Lower lobe of right lung (tissue), 2 donors: ENCODE results near the gene TSR3. TPM values are rescaled to one million over a fixed set of nuclear protein-coding genes. Genes with fewer than 3 reads are reported as not detected.

ENCODE experiments used
- ATAC-seq, 2 donors: fragments of 200-7000 bp; cut with Tn5 transposase; one replicate each; pipeline ENCODE4 v1.9.1; 2020 to 2022; ENCODE audit warnings: mild to moderate bottlenecking in 2 of 2, moderate library complexity in 2 of 2
- DNase-seq: peaks from one replicate; pipeline ENCODE4 v3.0.0-alpha.2; 2020
- H3K27ac ChIP-seq: fragments of 200-600 bp; one replicate; pipeline ENCODE4 v1.8.0; 2022
- H3K27me3 ChIP-seq: fragments of 200-600 bp; one replicate; pipeline ENCODE4 v1.8.0; 2022; ENCODE audit warnings: low read depth
- H3K36me3 ChIP-seq: fragments of 200-600 bp; one replicate; pipeline ENCODE4 v1.8.0; 2022; ENCODE audit warnings: mild to moderate bottlenecking
- H3K4me1 ChIP-seq: fragments of 200-600 bp; one replicate; pipeline ENCODE4 v1.8.0; 2022
- H3K4me3 ChIP-seq: fragments of 200-600 bp; one replicate; pipeline ENCODE4 v1.8.0; 2022; ENCODE audit warnings: mild to moderate bottlenecking
- H3K9me3 ChIP-seq: fragments of 200-600 bp; one replicate; pipeline ENCODE4 v1.8.0; 2022
- CTCF ChIP-seq: fragments of 200-600 bp; IDR thresholded peaks from one replicate; pipeline ENCODE4 v1.8.0; 2022; ENCODE audit warnings: antibody characterized with exemption, mild to moderate bottlenecking
- intact Hi-C: fragments of 100-400 bp; cut with DNase I; formaldehyde crosslinking; loops from one replicate; pipeline ENCODE4 v1.11.0; 2022
- total RNA-seq: library from RNA; stranded (reverse); fragmentation: NEBNext Ultra II Directional; extraction: Animal tissue kit (Norgen Biotek cat#: 25700); gene quantifications from one replicate; pipeline ENCODE4 v1.2.1, GENCODE V29; 2021
- donor health status: DM: no; HTN: yes; CAD: no; lungs with severe emphysema.

The TSR3 gene
- total RNA-seq, 1 donor from 2014 or later, result 39.5 TPM

- Histone ChIP-seq H3K9me3 (no peaks in the 10 kb centered on the region), H3K27ac (no peak overlapping the region), H3K27me3 (no peaks in the 10 kb centered on the region), H3K4me3 (no peak overlapping the region), H3K36me3 (peaks cover 90% of the 10 kb centered on the region), H3K4me1 (no peaks in the 10 kb centered on the region)
- DNase-seq, result no peak
- TF ChIP-seq CTCF, result no peak
- intact Hi-C loops, result no loop called here
- ATAC-seq, result no peak
Observed at GRCh38 chr16:1395444-1396031, 43.9 kb upstream of the TSR3 start.

GRCh38 chr16:1394367-1394951, 42.8 kb upstream of the TSR3 start:
- Histone ChIP-seq H3K4me1 (no peaks in the 10 kb centered on the region), H3K27ac (no peak overlapping the region), H3K9me3 (no peaks in the 10 kb centered on the region), H3K4me3 (no peak overlapping the region), H3K36me3 (peaks cover 90% of the 10 kb centered on the region), H3K27me3 (no peaks in the 10 kb centered on the region)
- DNase-seq, result no peak
- no peak for ATAC-seq
- intact Hi-C loops, result no loop called here
- no peak for TF ChIP-seq CTCF

GRCh38 chr16:1393613-1394176, 42.0 kb upstream of the TSR3 start:
- Histone ChIP-seq H3K27ac (no peak overlapping the region), H3K36me3 (peaks cover 90% of the 10 kb centered on the region), H3K4me1 (no peaks in the 10 kb centered on the region), H3K4me3 (no peak overlapping the region), H3K9me3 (no peaks in the 10 kb centered on the region), H3K27me3 (no peaks in the 10 kb centered on the region)
- intact Hi-C loops, result no loop called here
- no peak for ATAC-seq
- TF ChIP-seq CTCF, result no peak
- DNase-seq, result no peak

GRCh38 chr16:1392826-1393225, 41.1 kb upstream of the TSR3 start:
- peaks cover 89% of the 10 kb centered on the region for H3K36me3 ChIP-seq
- no peak for TF ChIP-seq CTCF

GRCh38 chr16:1390239-1390779, 38.6 kb upstream of the TSR3 start:
- no peak overlapping the region for H3K4me3 ChIP-seq
- no peak for TF ChIP-seq CTCF
- no peak overlapping the region for H3K27ac ChIP-seq
- intact Hi-C loops, result no loop called here
- no peak for ATAC-seq
- no peaks in the 10 kb centered on the region for H3K9me3 ChIP-seq
- DNase-seq, result no peak
- peaks cover 87% of the 10 kb centered on the region for H3K36me3 ChIP-seq
- no peaks in the 10 kb centered on the region for H3K4me1 ChIP-seq
- H3K27me3 ChIP-seq, result no peaks in the 10 kb centered on the region

More at GRCh38 chr16:1392826-1393225, 41.1 kb upstream of the TSR3 start:
- ATAC-seq (no peak), DNase-seq (no peak)
- Histone ChIP-seq H3K27ac (no peak overlapping the region), H3K4me3 (no peak overlapping the region), H3K27me3 (no peaks in the 10 kb centered on the region), H3K9me3 (no peaks in the 10 kb centered on the region), H3K4me1 (no peaks in the 10 kb centered on the region)
- intact Hi-C loops, result no loop called here
